Natural killer cell treated with Interleukin-12 subunit alpha and Interleukin-12 subunit beta and Interleukin-15 and Interleukin-18, amount 100 ng/mL, for 72 hours (primary cell): ENCODE data around the gene DYRK2. TPM values are rescaled to one million over a fixed set of nuclear protein-coding genes. Genes with fewer than 3 reads are reported as not detected.
"Not testable (repeated sequence)": the region's sequence is repeated elsewhere in the genome, so short reads cannot be mapped to it uniquely, and the experiment has no call there.

Experiments
- ATAC-seq, 2 donors: fragments of 150-1000 bp; cut with Tn5 transposase in 1 of 2; sonication (Bioruptor Pico), chemical (Tn5 transposase) in 1 of 2; 2 replicates each; pipeline ENCODE4 v1.10.0; 2021
- DNase-seq: peaks from one replicate; pipeline ENCODE4 v3.0.0; 2022; ENCODE audit warnings: low spot score
- H3K27ac Mint-ChIP-seq, 2 donors: 1 replicate in 1 of 2; 2 replicates in 1 of 2; pipeline ENCODE4 v1.8.0; 2022; ENCODE audit warnings: mixed read lengths in 2 of 2, mild to moderate bottlenecking in 1 of 2, moderate library complexity in 1 of 2
- H3K27me3 Mint-ChIP-seq, 2 donors: 1 replicate in 1 of 2; 2 replicates in 1 of 2; pipeline ENCODE4 v1.8.0; 2022; ENCODE audit warnings: mixed read lengths in 2 of 2
- H3K36me3 Mint-ChIP-seq: one replicate; pipeline ENCODE4 v1.8.0; 2022; ENCODE audit warnings: mixed read lengths
- H3K4me1 Mint-ChIP-seq, 2 donors: 1 replicate in 1 of 2; 2 replicates in 1 of 2; pipeline ENCODE4 v1.8.0; 2022; ENCODE audit warnings: low read depth in 2 of 2, mixed read lengths in 2 of 2, mild to moderate bottlenecking in 1 of 2
- H3K4me3 Mint-ChIP-seq: one replicate; pipeline ENCODE4 v1.8.0; 2022; ENCODE audit warnings: mixed read lengths
- H3K9me3 Mint-ChIP-seq: 2 replicates; pipeline ENCODE4 v1.8.0; 2022; ENCODE audit warnings: mixed read lengths
- total RNA-seq, 2 donors: library from RNA; stranded (reverse); gene quantifications; one replicate each; pipeline ENCODE4 v1.2.3, GENCODE V29; 2022

DYRK2 gene
- total RNA-seq, 2 donors from 2014 or later: 37.1 to 56.1 TPM

GRCh38 chr12:67667276-67668073, 18.9 kb downstream of the DYRK2 start:
- ATAC-seq (peak; percentile 52 to 79), DNase-seq (no peak)
- peaks cover 55 to 57% of the 10 kb centered on the region in 2 donors for H3K4me1 Mint-ChIP-seq
- peaks cover 4% of the 10 kb centered on the region for H3K9me3 Mint-ChIP-seq
- H3K27me3 Mint-ChIP-seq: no peaks in the 10 kb centered on the region
- H3K36me3 Mint-ChIP-seq: no peaks in the 10 kb centered on the region
- no peak overlapping the region for H3K4me3 Mint-ChIP-seq
- H3K27ac Mint-ChIP-seq: peak overlapping the region; percentile 5 to 15

- H3K27me3 Mint-ChIP-seq: no peaks in the 10 kb centered on the region
- H3K4me1 Mint-ChIP-seq: peaks cover 41 to 43% of the 10 kb centered on the region in 2 donors
- ATAC-seq (peak; percentile 59 to 67), DNase-seq (no peak)
- peaks cover 11% of the 10 kb centered on the region for H3K9me3 Mint-ChIP-seq
- peak overlapping the region; percentile 27 to 73 for H3K27ac Mint-ChIP-seq
- H3K36me3 Mint-ChIP-seq: peaks cover 8% of the 10 kb centered on the region
- peak overlapping the region; percentile 36 for H3K4me3 Mint-ChIP-seq
These were observed 20.8 kb downstream of the DYRK2 start for GRCh38 chr12:67669217-67669933.

GRCh38 chr12:67669934-67670631, 21.5 kb downstream of the DYRK2 start:
- Mint-ChIP-seq H3K27ac (peak overlapping the region; percentile 27 to 73), H3K4me1 (peaks cover 39 to 41% of the 10 kb centered on the region in 2 donors), H3K27me3 (no peaks in the 10 kb centered on the region), H3K36me3 (peaks cover 10% of the 10 kb centered on the region), H3K9me3 (peaks cover 11% of the 10 kb centered on the region), H3K4me3 (peak overlapping the region; percentile 36)
- DNase-seq (no peak), ATAC-seq (no peak)

GRCh38 chr12:67671419-67671818, 22.9 kb downstream of the DYRK2 start:
- H3K36me3 Mint-ChIP-seq: peaks cover 10% of the 10 kb centered on the region
- H3K4me1 Mint-ChIP-seq: peaks cover 28 to 33% of the 10 kb centered on the region in 2 donors
- no peaks in the 10 kb centered on the region for H3K27me3 Mint-ChIP-seq
- DNase-seq (no peak), ATAC-seq (no peak)
- no peak overlapping the region for H3K4me3 Mint-ChIP-seq
- H3K27ac Mint-ChIP-seq: no peak overlapping the region
- H3K9me3 Mint-ChIP-seq: peaks cover 11% of the 10 kb centered on the region

- H3K4me1 Mint-ChIP-seq: peaks cover 24 to 29% of the 10 kb centered on the region in 2 donors
- no peak for DNase-seq
- H3K27ac Mint-ChIP-seq: no peak overlapping the region
- peaks cover 10% of the 10 kb centered on the region for H3K36me3 Mint-ChIP-seq
- no peaks in the 10 kb centered on the region for H3K27me3 Mint-ChIP-seq
- no peak for ATAC-seq
- H3K4me3 Mint-ChIP-seq: no peak overlapping the region
- H3K9me3 Mint-ChIP-seq: peaks cover 11% of the 10 kb centered on the region
These were observed 23.3 kb downstream of the DYRK2 start for GRCh38 chr12:67671892-67672291.

GRCh38 chr12:67672507-67672906, 24.0 kb downstream of the DYRK2 start:
- H3K27me3 Mint-ChIP-seq, H3K27ac Mint-ChIP-seq, DNase-seq, ATAC-seq, H3K36me3 Mint-ChIP-seq, H3K4me3 Mint-ChIP-seq: not testable (repeated sequence)
- Mint-ChIP-seq H3K4me1 (peaks cover 18 to 22% of the 10 kb centered on the region in 2 donors), H3K9me3 (peaks cover 11% of the 10 kb centered on the region)

- not testable (repeated sequence) for H3K27ac Mint-ChIP-seq, H3K4me3 Mint-ChIP-seq, ATAC-seq, H3K27me3 Mint-ChIP-seq, H3K36me3 Mint-ChIP-seq, DNase-seq
- Mint-ChIP-seq H3K9me3 (peaks cover 11% of the 10 kb centered on the region), H3K4me1 (peaks cover 19 to 23% of the 10 kb centered on the region in 2 donors)
These were observed 25.0 kb downstream of the DYRK2 start for GRCh38 chr12:67673509-67673908.

GRCh38 chr12:67674417-67674816, 25.9 kb downstream of the DYRK2 start:
- Mint-ChIP-seq H3K36me3 (peaks cover 10% of the 10 kb centered on the region), H3K9me3 (peaks cover 11% of the 10 kb centered on the region), H3K4me1 (peaks cover 20 to 24% of the 10 kb centered on the region in 2 donors), H3K4me3 (no peak overlapping the region), H3K27me3 (no peaks in the 10 kb centered on the region), H3K27ac (no peak overlapping the region)
- ATAC-seq (no peak), DNase-seq (no peak)

GRCh38 chr12:67676624-67677023, 28.1 kb downstream of the DYRK2 start:
- H3K27me3 Mint-ChIP-seq: no peaks in the 10 kb centered on the region
- no peak overlapping the region for H3K4me3 Mint-ChIP-seq
- no peak for DNase-seq
- peaks cover 7% of the 10 kb centered on the region for H3K9me3 Mint-ChIP-seq
- H3K36me3 Mint-ChIP-seq: peaks cover 10% of the 10 kb centered on the region
- peaks cover 10 to 14% of the 10 kb centered on the region in 2 donors for H3K4me1 Mint-ChIP-seq
- ATAC-seq: no peak
- no peak overlapping the region for H3K27ac Mint-ChIP-seq

GRCh38 chr12:67677166-67677565, 28.6 kb downstream of the DYRK2 start:
- Mint-ChIP-seq H3K4me3 (no peak overlapping the region), H3K36me3 (peaks cover 10% of the 10 kb centered on the region)

GRCh38 chr12:67681105-67681778, 32.7 kb downstream of the DYRK2 start:
- DNase-seq (no peak), ATAC-seq (no peak)
- Mint-ChIP-seq H3K4me3 (no peak overlapping the region), H3K9me3 (no peaks in the 10 kb centered on the region), H3K36me3 (no peaks in the 10 kb centered on the region), H3K4me1 (peaks cover 9 to 10% of the 10 kb centered on the region in 2 donors), H3K27me3 (no peaks in the 10 kb centered on the region), H3K27ac (no peak overlapping the region)

More at GRCh38 chr12:67677166-67677565, 28.6 kb downstream of the DYRK2 start:
- DNase-seq: no peak
- H3K4me1 Mint-ChIP-seq: peaks cover 10 to 12% of the 10 kb centered on the region in 2 donors
- no peak for ATAC-seq
- no peaks in the 10 kb centered on the region for H3K27me3 Mint-ChIP-seq
- H3K27ac Mint-ChIP-seq: no peak overlapping the region
- peaks cover 7% of the 10 kb centered on the region for H3K9me3 Mint-ChIP-seq

GRCh38 chr12:67681941-67682620, 33.5 kb downstream of the DYRK2 start:
- ATAC-seq (no peak), DNase-seq (no peak)
- H3K36me3 Mint-ChIP-seq: no peaks in the 10 kb centered on the region
- H3K4me1 Mint-ChIP-seq: peaks cover 9 to 10% of the 10 kb centered on the region in 2 donors
- H3K9me3 Mint-ChIP-seq: no peaks in the 10 kb centered on the region
- no peak overlapping the region for H3K4me3 Mint-ChIP-seq
- H3K27ac Mint-ChIP-seq: no peak overlapping the region
- no peaks in the 10 kb centered on the region for H3K27me3 Mint-ChIP-seq

GRCh38 chr12:67689385-67689784, 40.8 kb downstream of the DYRK2 start:
- ATAC-seq: no peak
- H3K36me3 Mint-ChIP-seq: no peaks in the 10 kb centered on the region
- H3K4me1 Mint-ChIP-seq: peaks cover 6% of the 10 kb centered on the region in 2 donors

More at GRCh38 chr12:67689385-67689784, 40.8 kb downstream of the DYRK2 start:
- Mint-ChIP-seq H3K27ac (no peak overlapping the region), H3K4me3 (no peak overlapping the region), H3K27me3 (no peaks in the 10 kb centered on the region), H3K9me3 (peaks cover 3% of the 10 kb centered on the region)
- DNase-seq: no peak
